HG03045 (cell line): ENCODE measurements around the gene SWSAP1.
A peak's percentile ranks its signal among the peaks of the same experiment; 100 is the strongest.
"Not testable (repeated sequence)": the region's sequence is repeated elsewhere in the genome, so short reads cannot be mapped to it uniquely, and the experiment has no call there.

Experiments
- ATAC-seq: cut with Tn5 transposase; IDR thresholded peaks from one replicate; pipeline ENCODE4 v1.9.1; 2021; ENCODE audit warnings: mild to moderate bottlenecking, moderate library complexity; ENCODE audit not compliant: unreplicated experiment

SWSAP1 gene

DNA sequence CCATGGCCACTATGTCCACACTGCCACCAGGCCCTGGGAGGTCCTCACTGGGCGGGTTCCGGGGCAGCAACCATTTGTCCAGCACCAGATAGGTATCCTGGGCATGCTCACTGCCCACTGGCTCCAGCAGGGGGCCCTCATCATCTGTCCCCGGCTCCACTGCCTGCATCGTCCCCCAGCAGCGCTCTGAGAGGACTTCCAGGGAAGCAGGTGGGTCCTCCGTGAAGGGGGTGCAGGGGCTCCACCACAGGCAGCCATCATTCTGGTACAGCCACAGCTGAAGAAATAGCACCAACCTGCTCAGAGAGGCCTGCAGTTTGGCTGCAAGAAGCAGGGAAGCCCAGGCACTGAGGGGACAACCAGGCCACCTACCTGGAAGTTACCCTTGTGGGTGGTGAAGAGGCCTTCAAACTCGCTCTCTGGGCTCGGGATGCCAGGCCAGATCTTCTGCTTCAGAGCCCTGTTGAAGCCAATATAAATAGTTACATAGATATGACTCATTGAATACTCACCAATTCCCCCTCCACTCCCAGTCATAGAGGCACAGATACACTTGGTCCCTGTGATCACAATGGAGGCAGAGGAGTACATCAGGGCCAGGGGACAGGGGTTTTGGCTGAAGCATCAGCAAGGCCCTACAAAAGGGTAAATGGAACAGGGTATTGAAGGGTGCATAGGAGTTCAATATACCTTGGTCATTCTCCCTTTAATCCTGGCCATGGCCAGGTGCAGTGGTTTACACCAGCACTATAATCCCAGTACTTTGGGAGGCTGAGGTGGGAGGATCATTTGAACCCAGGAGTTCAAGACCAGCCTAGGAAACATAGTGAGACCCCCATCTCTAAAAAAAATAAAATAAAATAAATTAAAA is 4.1 kb downstream of the SWSAP1 start:
- no peak for ATAC-seq

DNA sequence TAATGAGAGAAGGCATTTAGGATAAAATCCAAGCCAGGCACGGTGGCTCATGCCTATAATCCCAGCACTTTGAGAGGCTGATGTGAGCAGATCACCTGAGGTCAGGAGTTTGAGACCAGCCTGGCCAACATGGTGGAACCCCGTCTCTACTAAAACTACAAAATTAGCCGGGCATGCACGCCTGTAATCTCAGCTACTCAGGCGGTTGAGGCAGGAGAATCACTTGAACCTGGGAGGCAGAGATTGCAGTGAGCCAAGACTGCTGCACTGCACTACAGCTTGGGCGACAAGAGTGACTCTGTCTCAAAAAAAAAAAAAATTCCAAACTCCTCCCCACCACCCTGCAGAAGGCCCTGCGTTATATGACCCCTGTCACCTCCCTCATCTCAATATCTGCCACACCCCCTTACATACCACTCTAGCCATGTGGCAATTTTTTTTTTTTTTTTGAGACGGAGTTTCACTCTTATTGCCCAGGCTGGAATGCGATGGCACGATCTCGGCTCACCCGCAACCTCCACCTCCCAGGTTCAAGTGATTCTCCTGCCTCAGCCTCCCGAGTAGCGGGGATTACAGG is 4.9 kb downstream of the SWSAP1 start:
- not testable (repeated sequence) for ATAC-seq

DNA sequence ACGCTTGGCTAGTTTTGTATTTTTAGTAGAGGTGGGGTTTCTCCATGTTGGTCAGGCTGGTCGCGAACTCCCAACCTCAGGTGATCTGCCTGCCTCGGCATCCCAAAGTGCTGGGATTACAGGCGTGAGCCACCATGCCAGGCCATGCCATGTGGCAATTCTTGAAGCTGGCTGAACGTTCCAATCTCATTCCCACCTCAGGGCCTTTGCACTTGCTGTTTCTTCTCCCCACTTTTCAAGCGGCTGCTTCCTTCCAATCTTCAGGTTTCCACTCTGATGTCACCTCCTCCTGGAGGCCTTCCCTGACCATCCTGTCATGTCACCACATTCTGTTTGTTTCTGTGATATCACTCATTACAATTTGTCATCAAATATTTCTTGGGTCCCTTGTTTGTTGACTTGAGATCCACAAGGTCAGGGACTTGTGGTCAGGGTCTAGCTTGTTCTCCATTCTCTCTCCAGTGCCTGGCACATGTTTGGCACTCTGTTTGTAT is 5.4 kb downstream of the SWSAP1 start:
- ATAC-seq = no peak

DNA sequence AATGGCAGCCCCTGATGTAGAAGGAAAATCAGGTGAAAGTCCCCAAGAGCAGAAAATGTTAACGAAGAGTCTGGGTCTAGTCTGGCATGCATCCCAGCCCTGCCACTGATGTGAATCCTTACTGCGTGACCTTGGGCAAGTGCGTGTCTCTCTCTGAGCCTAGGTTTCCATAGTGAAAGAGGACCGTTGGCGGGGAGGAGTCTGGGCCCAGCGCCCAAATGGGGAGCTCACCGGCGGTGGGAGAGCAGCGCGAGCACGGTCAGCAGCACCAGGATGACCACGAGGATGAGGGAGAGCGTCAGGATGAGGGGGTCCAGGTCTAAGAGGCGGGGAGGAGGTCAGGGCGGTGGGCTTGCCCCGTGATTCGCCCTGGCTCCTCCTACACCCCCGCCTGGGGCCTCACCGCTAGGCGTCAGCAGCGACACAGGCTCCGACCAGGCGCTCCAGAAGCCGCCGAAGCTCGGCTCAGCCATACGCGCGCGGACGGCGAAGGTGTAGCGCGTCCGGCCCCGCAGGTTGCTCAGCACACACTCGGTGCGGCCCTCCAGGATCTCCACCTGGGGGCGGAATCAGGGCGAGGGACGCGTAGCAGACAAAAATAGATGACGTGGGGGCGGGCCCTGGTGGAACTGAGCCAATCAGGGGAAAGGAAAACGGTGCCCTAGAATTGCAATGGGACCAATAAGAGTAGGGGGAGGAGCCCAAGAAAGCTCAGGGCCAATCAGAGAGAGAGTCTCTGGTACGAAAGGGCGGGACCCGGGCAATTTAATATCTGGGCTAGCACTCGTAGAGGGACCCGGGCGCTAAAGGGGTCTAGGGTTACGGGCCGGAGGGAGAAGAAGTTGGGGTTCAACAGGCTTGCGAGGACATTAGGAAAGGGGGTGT is 6.4 kb downstream of the SWSAP1 start:
- ATAC-seq = peak; percentile 80

DNA sequence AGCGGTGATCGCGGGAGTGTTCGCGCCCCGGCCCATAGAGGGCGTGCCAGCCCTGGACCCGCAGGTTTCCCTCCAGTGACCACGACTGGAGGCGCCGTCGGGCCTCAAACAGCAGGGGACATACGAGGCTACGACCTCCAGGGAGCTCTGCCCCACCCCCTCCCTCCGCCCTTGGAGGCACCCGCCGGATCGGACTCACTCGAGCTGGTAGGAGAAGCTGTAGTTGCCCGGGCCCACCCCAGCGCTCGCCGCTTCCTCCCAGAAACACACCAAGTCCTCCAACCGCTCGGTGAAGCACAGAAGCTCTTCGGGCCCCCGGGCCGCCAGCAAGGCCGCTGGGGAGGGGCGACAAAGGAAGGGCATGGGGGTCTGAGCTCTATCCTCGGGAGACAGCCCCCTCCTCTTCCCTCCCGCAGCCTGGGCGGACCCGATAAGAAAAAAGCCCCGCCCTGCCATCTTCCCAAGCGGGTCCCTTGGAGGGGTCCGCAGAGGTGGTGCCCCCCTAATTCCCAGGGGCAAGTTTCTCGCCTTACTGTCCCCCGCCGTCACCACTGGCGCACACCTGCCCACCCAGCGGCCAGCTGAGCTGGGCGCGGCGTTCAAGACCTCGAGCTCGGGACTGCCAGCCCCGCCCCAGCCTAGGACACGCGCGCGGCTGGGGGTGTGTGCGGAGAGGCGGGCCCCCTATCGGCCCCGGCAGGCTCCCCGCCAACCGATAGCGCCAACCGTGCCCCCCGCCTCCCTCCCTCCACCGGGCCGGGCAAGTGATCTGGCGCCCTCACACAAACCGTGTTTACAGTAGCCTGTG is 8.6 kb downstream of the SWSAP1 start:
- no peak for ATAC-seq

DNA sequence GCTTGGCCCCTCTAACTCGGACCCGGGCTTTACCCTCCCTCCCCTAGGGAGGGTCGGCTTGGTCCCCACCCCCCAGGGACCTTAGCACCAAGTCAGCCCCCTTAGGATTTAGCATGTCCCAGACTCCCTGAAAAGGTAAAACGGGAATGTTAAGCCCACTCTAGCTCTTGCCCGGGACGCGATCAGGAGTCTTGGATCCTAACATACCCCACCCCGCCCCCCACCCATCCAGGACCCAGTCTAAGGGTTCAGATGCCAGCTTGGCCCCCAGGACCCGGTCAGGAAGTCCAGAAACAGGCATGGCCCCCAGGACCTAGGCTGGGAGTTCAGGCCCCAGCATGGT is 9.2 kb downstream of the SWSAP1 start:
- no peak for ATAC-seq

DNA sequence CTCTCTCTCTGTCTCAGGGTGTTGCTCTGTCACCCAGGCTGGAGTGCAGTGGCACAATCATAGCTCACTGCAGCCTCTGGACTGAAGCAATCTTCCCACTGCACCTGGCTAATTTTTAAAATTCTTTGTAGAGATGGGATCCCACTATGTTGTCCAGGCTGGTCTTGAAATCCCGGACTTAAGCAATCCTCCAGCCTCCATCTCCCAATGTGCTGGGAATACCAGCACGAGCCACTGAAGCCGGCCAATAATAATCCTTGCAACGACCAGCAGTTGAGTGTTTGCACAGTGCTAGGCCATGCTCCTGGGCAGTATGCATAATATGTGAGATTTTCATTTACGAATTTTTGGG is 10.3 kb downstream of the SWSAP1 start:
- ATAC-seq = no peak

DNA sequence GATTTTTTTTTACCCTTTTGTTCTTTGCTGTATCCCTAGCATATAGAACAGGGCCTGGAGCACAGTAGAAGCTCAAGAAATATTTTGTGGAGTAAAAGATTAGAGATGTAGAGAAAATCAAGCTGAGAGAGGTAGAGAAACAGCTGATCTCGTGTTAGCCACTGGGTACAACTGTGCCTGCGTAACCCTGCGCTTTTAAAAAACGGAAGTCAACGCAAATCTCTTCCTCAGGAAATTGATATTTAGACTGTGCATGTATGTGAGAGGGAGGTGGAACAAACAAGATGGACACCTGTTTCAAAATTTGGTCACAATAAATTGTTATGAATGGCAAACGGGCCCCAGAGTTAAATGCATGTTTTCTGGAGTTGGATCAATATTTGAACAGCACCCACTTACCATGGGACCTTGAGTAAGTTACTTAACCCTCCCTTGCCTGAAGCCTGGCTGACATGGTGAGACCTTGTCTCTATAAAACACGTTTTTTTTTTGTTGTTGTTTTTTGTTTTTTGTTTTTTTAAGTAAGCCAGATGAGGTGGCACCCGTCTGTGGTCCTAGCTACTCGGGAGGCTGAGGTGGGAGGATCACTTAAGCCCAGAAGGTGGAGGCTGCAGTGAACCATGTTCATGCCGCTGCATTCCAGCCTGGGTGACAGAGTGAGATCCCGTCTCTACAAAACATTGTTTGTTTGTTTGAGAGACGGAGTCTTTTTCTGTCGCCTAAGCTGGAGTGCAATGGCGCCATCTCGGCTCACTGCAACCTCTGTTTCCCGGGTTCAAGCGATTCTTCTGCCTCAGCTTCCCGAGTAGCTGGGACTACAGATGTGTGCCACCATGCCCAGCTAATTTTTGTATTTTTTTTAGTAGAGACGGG is 12.9 kb downstream of the SWSAP1 start:
- no peak for ATAC-seq

DNA sequence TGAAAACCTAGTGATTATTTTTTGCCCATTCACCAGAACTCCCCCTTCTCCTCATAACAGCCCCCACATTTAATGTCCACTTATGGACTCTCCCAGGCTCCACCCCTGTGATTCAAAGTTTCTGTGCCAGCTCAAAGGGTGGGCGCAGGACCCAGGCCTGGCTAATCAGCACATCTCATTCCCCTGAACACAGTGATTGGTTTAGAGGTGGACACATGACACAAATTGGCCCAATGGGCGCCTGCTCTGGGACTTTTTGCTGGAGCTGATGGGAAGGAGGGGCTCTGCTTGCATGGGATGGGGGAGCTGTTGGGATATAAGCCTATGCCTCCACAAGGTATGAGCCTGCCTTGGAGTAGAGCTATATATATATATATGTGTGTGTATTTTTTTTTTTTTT is 15.9 kb downstream of the SWSAP1 start:
- no peak for ATAC-seq

DNA sequence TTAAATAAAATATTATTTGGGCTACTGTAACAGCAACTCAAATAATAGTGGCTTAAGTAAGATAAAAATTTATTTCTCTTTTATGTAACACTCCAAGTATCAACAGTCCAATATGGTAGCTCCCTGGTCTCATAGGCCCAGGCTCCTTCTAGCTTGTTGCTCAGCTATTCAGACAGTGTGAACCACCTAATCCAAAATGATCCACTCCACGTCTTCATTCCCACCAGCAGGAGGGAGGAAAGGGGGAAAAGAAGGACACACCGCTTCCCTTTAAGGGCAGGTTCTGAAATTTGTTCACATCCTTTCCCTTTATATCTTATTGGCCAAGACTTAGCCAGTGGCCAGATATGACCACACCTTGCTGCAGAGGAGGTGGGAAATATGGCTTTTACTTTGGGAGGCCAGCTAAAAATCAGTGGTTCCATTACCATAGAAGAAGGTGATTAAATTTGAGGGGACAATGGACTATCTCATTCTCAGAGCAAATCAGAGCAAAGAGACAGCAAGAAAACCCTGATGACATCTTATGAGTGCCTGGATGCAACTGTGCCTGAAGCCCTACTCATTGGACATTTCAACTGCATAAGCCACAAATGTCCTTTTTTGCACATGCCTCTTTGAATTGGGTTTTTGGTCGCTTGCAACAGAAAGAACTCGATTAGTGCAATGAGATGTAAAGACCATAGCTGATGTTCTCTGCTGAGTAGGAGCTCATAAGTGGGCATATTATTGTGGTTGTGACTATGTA is 16.6 kb downstream of the SWSAP1 start:
- no peak for ATAC-seq

DNA sequence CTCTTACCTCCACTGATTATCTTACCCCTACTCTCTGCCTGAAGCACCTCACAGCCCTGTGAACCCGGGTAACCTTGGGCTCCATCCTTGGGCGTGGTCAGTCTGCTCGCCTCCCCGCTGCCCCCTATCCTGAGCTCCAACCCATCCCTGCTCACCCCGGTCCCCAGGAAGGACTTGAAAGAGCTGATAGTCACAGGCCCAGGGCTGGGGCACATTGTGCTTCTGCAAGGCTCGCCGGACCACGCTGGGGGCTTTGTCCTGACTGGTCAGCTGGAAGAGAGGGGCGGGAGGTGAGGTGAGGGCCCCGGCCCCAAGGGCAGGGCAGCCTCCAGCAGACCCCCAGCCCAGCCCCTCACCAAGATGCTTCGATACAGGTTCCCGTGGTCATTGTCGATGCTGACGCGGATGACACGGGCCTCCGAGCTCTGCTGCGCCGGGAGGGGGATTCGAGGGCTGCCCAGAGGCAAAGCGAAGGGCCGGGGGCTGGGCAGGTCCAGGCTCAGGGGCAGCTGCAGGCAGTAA is 22.7 kb downstream of the SWSAP1 start:
- no peak for ATAC-seq

DNA sequence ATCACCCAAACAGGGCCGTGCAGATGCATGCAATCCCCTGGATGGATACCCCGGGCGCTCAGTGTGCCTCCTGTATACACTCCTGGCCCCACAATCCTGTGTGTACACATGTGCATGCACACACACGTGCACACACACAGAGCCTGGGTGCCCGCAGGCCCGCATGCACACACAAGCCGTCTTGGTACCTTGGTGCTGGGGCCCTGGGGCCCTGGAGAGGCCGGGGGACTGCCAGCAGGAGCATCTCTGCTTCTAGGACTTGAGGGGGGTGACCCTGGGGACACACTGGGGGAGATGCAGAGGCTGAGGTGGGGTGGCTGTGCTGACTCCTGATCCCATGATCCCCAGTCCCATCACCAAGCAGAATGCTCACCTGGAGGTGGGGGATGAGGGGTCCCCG is 25.2 kb downstream of the SWSAP1 start:
- no peak for ATAC-seq

DNA sequence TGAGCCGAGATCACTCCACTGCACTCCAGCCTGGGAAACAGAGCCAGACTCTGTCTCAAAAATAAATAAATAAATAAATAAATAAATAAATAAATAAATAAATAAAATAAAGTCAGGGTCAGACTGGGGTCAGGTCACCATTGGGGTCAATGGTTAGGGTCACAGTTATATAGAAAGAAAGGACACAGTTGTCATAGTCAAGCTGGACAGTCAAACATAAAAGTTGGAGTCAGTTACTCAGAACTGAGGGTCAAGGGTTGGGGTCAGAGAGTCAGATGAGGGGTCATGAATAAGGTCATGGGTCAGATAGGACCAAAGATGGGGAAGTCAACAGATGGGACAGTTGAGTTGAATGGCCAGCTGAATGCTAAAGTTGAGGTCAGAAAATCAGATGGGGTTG is 26.3 kb downstream of the SWSAP1 start:
- no peak for ATAC-seq

DNA sequence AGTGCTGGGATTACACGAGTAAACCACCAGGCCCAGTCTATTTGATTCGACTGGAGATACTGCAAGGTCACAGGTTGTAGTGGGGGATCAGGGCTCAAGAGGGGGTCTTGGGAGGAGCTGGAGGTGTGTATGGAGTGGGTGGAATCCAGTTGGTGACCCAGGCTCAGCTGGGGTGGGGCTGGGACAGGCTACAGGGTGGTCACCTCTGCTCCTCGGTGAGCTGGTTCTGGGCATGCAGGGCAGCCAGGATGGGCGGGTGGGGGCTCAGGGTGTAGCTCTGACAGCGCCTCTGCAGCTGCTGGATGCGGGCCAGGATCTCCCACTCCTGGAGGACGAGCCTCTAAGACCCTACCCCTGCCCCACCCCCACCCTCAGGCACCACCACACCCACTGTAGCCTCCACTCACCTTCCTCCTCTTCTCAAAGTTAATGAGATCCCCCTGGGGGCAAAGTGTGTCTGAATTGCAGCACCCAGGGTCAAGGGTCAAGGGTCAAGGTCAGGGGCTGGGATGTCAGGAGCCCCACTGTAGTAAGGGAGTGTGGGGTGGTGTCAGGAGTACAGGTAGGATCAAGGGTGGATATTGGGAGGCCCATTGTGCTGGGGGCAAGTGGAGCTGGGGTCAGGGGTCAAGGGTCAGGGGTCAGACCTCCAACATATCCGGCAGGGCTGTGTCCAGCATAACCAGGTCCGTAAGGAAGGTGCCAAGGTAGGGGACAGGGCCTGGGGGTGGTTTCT is 27.5 kb downstream of the SWSAP1 start:
- ATAC-seq = no peak

DNA sequence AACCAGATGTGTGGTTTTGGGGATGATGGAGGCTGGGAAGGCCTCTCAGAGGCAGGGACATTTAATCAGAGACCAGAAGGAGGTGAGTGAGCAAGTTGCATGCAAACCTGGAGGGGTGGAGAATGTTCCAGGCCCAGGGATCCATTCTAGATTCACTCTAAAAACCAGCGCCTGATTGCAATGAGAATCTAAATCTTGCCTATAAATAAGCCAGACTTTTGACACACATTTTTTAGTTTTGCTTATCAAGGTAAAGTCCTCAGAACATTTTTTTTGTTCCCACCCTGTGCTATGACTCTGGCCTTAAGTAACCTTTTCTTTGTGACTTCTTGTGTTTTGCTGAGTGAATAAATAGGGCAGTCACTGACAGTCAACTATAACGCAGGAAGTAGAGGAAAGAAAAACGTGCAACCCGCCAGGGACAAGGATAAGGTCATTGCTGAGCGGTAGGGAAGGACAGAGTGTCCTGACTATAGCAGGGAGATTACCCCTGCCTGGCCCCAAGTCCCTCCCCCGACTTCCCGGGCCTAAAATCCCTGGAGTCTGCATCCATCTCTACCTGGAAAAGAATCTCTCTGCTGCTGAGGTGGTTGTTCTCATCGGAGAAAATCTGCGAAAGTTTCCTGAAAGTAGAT is 30.2 kb downstream of the SWSAP1 start:
- ATAC-seq = no peak

DNA sequence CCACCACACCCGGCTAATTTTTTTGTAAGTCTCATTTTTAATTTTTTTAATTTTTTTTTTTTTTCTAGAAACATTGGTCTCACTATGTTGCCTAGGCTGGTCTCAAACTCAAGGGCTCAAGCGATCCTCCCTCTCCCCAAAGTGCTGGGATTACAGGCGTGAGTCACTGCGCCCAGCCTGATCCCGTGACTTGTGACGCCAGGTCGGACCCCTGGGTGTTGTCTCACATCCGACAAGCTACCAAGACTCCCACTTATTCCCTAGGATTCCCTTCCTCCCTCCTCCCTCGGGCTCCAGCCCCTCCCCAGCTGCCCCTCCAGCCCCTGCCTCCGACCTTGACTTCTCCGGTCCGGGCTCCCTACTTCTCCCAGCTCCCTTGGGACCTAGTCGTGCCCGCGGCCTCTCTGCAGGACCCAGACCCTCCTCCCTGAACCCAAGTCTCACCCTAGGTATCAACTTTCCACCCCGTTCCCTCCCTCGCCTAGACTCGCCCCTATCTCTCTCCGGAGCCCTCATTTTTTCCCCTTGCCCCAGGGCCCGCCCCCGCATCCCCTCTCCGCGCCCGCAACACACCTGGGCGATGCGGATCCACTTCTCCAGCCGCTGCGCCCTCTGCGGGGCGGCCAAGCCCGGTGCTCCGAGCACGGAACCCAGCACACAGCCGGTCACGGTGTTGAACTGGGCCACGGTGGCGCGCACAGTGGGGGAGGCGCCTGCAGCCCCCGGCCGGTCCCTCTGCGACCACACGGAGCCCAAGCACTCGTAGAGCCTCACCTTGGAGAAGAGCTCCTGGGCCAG is 31.6 kb downstream of the SWSAP1 start:
- ATAC-seq = no peak

DNA sequence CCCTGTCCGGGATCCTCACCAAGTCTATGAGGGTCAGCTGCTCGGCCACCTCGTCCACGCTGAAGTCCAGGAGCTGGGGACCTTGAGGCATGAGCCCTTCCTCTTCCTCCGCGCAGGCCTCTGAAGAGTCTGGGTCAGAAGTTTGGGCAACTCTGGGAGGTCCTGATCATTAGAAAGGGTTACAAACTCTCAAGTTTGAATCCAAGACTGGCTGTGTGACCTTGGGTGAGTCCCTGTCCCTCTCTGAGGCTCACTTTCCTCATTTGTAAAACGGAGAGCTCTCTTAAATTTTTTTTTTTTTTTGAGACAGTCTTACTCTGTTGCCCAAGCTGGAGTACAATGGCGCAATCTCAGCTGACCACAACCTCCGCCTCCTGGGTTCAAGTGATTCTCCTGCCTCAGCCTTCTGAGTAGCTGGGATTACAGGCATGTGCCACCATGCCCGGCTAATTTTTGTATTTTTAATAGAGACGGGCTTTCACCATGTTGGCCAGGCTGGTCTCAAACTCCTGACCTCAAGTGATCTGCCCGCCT is 32.3 kb downstream of the SWSAP1 start:
- not testable (repeated sequence) for ATAC-seq
